ENCODE measurements around the gene GPRC5D.

GRCh38 chr12:12999959-13000615 is 48.1 kb upstream of the GPRC5D start, which contains the start of gene HEBP1:
- TF ChIP-seq GABPA (IDR thresholded peaks at IDR 0.05; ENCODE audit: low read depth) (no peak), POLR2AphosphoS5 (IDR thresholded peaks at IDR 0.05; ENCODE audit: low read depth) (peak; percentile 76), SPI1 (IDR thresholded peaks at IDR 0.05; ENCODE audit: borderline replicate concordance, low read depth) (no peak)
- TF ChIP-seq, protein P1, sequence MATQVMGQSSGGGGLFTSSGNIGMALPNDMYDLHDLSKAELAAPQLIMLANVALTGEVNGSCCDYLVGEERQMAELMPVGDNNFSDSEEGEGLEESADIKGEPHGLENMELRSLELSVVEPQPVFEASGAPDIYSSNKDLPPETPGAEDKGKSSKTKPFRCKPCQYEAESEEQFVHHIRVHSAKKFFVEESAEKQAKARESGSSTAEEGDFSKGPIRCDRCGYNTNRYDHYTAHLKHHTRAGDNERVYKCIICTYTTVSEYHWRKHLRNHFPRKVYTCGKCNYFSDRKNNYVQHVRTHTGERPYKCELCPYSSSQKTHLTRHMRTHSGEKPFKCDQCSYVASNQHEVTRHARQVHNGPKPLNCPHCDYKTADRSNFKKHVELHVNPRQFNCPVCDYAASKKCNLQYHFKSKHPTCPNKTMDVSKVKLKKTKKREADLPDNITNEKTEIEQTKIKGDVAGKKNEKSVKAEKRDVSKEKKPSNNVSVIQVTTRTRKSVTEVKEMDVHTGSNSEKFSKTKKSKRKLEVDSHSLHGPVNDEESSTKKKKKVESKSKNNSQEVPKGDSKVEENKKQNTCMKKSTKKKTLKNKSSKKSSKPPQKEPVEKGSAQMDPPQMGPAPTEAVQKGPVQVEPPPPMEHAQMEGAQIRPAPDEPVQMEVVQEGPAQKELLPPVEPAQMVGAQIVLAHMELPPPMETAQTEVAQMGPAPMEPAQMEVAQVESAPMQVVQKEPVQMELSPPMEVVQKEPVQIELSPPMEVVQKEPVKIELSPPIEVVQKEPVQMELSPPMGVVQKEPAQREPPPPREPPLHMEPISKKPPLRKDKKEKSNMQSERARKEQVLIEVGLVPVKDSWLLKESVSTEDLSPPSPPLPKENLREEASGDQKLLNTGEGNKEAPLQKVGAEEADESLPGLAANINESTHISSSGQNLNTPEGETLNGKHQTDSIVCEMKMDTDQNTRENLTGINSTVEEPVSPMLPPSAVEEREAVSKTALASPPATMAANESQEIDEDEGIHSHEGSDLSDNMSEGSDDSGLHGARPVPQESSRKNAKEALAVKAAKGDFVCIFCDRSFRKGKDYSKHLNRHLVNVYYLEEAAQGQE (IDR thresholded peaks at IDR 0.05; ENCODE audit: insufficient replicate concordance, low read depth), result no peak
- TF ChIP-seq, protein P2, sequence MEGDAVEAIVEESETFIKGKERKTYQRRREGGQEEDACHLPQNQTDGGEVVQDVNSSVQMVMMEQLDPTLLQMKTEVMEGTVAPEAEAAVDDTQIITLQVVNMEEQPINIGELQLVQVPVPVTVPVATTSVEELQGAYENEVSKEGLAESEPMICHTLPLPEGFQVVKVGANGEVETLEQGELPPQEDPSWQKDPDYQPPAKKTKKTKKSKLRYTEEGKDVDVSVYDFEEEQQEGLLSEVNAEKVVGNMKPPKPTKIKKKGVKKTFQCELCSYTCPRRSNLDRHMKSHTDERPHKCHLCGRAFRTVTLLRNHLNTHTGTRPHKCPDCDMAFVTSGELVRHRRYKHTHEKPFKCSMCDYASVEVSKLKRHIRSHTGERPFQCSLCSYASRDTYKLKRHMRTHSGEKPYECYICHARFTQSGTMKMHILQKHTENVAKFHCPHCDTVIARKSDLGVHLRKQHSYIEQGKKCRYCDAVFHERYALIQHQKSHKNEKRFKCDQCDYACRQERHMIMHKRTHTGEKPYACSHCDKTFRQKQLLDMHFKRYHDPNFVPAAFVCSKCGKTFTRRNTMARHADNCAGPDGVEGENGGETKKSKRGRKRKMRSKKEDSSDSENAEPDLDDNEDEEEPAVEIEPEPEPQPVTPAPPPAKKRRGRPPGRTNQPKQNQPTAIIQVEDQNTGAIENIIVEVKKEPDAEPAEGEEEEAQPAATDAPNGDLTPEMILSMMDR (IDR thresholded peaks at IDR 0.05; ENCODE audit: insufficient read depth, low read length), result no peak
